Measurements from ENCODE around the gene VAPA.

DNA sequence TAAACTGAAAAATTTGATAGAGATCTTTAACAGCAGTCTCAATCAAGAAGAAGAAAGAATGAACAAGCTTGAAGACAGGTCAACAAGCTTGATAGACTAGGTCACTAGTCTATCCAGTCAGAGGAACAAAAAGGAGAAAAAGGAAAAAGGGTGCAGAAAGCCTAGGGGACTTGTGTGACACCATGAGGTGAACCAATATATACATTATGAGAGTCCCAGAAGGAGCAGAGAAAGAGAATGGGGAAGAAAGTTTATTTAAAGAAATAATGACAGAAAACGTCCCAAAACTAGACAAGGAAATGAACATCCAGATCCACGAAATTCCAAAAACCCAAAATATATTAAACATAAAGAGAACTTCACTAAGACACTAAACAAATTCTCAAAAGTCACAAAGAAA, 84.5 kb downstream of the VAPA start:
- TF ChIP-seq, protein P1, sequence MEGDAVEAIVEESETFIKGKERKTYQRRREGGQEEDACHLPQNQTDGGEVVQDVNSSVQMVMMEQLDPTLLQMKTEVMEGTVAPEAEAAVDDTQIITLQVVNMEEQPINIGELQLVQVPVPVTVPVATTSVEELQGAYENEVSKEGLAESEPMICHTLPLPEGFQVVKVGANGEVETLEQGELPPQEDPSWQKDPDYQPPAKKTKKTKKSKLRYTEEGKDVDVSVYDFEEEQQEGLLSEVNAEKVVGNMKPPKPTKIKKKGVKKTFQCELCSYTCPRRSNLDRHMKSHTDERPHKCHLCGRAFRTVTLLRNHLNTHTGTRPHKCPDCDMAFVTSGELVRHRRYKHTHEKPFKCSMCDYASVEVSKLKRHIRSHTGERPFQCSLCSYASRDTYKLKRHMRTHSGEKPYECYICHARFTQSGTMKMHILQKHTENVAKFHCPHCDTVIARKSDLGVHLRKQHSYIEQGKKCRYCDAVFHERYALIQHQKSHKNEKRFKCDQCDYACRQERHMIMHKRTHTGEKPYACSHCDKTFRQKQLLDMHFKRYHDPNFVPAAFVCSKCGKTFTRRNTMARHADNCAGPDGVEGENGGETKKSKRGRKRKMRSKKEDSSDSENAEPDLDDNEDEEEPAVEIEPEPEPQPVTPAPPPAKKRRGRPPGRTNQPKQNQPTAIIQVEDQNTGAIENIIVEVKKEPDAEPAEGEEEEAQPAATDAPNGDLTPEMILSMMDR (IDR thresholded peaks at IDR 0.05): no peak
- no peak for TF ChIP-seq POLR2A (IDR thresholded peaks at IDR 0.05)

Measured in right lobe of liver (tissue), 4 donors.